ENCODE data around the gene MARVELD1.

Gene MARVELD1

GRCh38 chr10:97701438-97702069 lies 12.0 kb upstream of the MARVELD1 start:
- TF ChIP-seq, protein P1, sequence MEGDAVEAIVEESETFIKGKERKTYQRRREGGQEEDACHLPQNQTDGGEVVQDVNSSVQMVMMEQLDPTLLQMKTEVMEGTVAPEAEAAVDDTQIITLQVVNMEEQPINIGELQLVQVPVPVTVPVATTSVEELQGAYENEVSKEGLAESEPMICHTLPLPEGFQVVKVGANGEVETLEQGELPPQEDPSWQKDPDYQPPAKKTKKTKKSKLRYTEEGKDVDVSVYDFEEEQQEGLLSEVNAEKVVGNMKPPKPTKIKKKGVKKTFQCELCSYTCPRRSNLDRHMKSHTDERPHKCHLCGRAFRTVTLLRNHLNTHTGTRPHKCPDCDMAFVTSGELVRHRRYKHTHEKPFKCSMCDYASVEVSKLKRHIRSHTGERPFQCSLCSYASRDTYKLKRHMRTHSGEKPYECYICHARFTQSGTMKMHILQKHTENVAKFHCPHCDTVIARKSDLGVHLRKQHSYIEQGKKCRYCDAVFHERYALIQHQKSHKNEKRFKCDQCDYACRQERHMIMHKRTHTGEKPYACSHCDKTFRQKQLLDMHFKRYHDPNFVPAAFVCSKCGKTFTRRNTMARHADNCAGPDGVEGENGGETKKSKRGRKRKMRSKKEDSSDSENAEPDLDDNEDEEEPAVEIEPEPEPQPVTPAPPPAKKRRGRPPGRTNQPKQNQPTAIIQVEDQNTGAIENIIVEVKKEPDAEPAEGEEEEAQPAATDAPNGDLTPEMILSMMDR (conservative IDR thresholded peaks at IDR 0.05; ENCODE audit: low read depth, low read length) = peak; percentile 97
- no peak for DNase-seq (ENCODE audit: low read depth)
- H3K4me3 ChIP-seq (ENCODE audit: low read length) = no peak overlapping the region

- DNase-seq (ENCODE audit: low read depth) = no peak
- TF ChIP-seq, protein P1 (conservative IDR thresholded peaks at IDR 0.05; ENCODE audit: low read depth, low read length) = no peak
- H3K4me3 ChIP-seq (ENCODE audit: low read length) = no peak overlapping the region
Measured at GRCh38 chr10:97703398-97704067, 10.0 kb upstream of the MARVELD1 start.

DNA sequence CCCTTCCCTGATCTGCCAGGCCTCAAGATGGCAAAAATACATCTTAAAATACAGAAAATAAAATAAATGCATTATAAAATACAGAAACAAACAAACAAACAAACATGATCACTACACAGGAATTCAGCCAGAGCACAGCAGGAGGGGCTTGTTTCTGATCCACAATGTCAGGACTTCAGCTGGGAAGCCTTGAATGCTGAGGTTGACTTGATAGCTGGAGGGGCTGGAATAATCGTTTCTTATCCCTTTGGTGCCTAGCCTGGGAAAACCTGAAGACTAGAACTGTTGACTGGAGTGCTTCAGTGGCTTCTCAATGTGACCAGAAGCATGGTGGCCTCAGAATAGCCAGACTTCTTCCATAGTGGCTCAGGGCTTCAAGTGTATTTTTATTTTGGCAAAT lies 9.2 kb upstream of the MARVELD1 start:
- no peak overlapping the region for H3K4me3 ChIP-seq (ENCODE audit: low read length)
- TF ChIP-seq, protein P1 (conservative IDR thresholded peaks at IDR 0.05; ENCODE audit: low read depth, low read length) = no peak
- no peak for DNase-seq (ENCODE audit: low read depth)

GRCh38 chr10:97705006-97705670 lies 8.4 kb upstream of the MARVELD1 start:
- no peak for DNase-seq (ENCODE audit: low read depth)
- no peak overlapping the region for H3K4me3 ChIP-seq (ENCODE audit: low read length)
- TF ChIP-seq, protein P1 (conservative IDR thresholded peaks at IDR 0.05; ENCODE audit: low read depth, low read length) = no peak

- DNase-seq (ENCODE audit: low read depth) = no peak
- TF ChIP-seq, protein P1 (conservative IDR thresholded peaks at IDR 0.05; ENCODE audit: low read depth, low read length) = no peak
- H3K4me3 ChIP-seq (ENCODE audit: low read length) = no peak overlapping the region
Measured at GRCh38 chr10:97707134-97707861, 6.2 kb upstream of the MARVELD1 start.

- TF ChIP-seq, protein P1 (conservative IDR thresholded peaks at IDR 0.05; ENCODE audit: low read depth, low read length) = no peak
- no peak overlapping the region for H3K4me3 ChIP-seq (ENCODE audit: low read length)
- no peak for DNase-seq (ENCODE audit: low read depth)
Measured at GRCh38 chr10:97708167-97708566, 5.4 kb upstream of the MARVELD1 start.

Data from retinal pigment epithelial cell (primary cell).